ENCODE results near the gene ZSCAN5B. TPM values are rescaled to one million over a fixed set of nuclear protein-coding genes. Genes with fewer than 3 reads are reported as not detected.
"Not testable (repeated sequence)": the region's sequence is repeated elsewhere in the genome, so short reads cannot be mapped to it uniquely, and the experiment has no call there.

The ZSCAN5B gene
- total RNA-seq, 1 experiment from 2014 or later, result 0.10 TPM

GRCh38 chr19:56193981-56194640 is 3.5 kb downstream of the ZSCAN5B start:
- no peak overlapping the region for H3K27ac ChIP-seq
- H3K27me3 ChIP-seq, result no peaks in the 10 kb centered on the region
- DNase-seq, result no peak
- no peaks in the 10 kb centered on the region for H3K9me3 ChIP-seq (replicated peaks)
- no peaks in the 10 kb centered on the region for H3K36me3 ChIP-seq
- no peak overlapping the region for H3K4me3 ChIP-seq
- H3K4me1 ChIP-seq, result no peaks in the 10 kb centered on the region

GRCh38 chr19:56191711-56192110 is 5.9 kb downstream of the ZSCAN5B start:
- Histone ChIP-seq H3K4me3 (no peak overlapping the region), H3K4me1 (no peaks in the 10 kb centered on the region), H3K27ac (no peak overlapping the region), H3K36me3 (no peaks in the 10 kb centered on the region), H3K27me3 (no peaks in the 10 kb centered on the region), H3K9me3 (replicated peaks) (no peaks in the 10 kb centered on the region)
- no peak for DNase-seq

GRCh38 chr19:56191115-56191514 is 6.5 kb downstream of the ZSCAN5B start:
- DNase-seq, result no peak
- Histone ChIP-seq H3K27me3 (no peaks in the 10 kb centered on the region), H3K27ac (no peak overlapping the region), H3K4me3 (no peak overlapping the region), H3K4me1 (no peaks in the 10 kb centered on the region), H3K9me3 (replicated peaks) (no peaks in the 10 kb centered on the region), H3K36me3 (no peaks in the 10 kb centered on the region)

- H3K9me3 ChIP-seq (replicated peaks), result no peaks in the 10 kb centered on the region
- no peak for DNase-seq
- H3K36me3 ChIP-seq, result no peaks in the 10 kb centered on the region
- no peaks in the 10 kb centered on the region for H3K4me1 ChIP-seq
- H3K27ac ChIP-seq, result no peak overlapping the region
- no peak overlapping the region for H3K4me3 ChIP-seq
- H3K27me3 ChIP-seq, result no peaks in the 10 kb centered on the region
These were observed 7.8 kb downstream of the ZSCAN5B start for GRCh38 chr19:56189785-56190184.

- Histone ChIP-seq H3K4me3 (no peak overlapping the region), H3K27me3 (no peaks in the 10 kb centered on the region), H3K36me3 (no peaks in the 10 kb centered on the region), H3K9me3 (replicated peaks) (no peaks in the 10 kb centered on the region), H3K27ac (no peak overlapping the region), H3K4me1 (no peaks in the 10 kb centered on the region)
- no peak for DNase-seq
These were observed 19.9 kb downstream of the ZSCAN5B start for GRCh38 chr19:56177564-56178243.

GRCh38 chr19:56176881-56177280 is 20.7 kb downstream of the ZSCAN5B start:
- no peaks in the 10 kb centered on the region for H3K36me3 ChIP-seq

GRCh38 chr19:56176310-56176709 is 21.3 kb downstream of the ZSCAN5B start:
- not testable (repeated sequence) for H3K36me3 ChIP-seq, DNase-seq, H3K27ac ChIP-seq

More at GRCh38 chr19:56176881-56177280, 20.7 kb downstream of the ZSCAN5B start:
- no peaks in the 10 kb centered on the region for H3K4me1 ChIP-seq
- no peak overlapping the region for H3K4me3 ChIP-seq
- H3K9me3 ChIP-seq (replicated peaks), result no peaks in the 10 kb centered on the region
- no peak for DNase-seq
- H3K27me3 ChIP-seq, result no peaks in the 10 kb centered on the region
- no peak overlapping the region for H3K27ac ChIP-seq

GRCh38 chr19:56175861-56176307 is 21.7 kb downstream of the ZSCAN5B start, which contains the start of gene GALP:
Gene GALP, plus strand, starts transcription at chr19:56176008. Its CDS starts 1,101 bp downstream, at chr19:56177109.
- H3K27me3 ChIP-seq; H3K4me3 ChIP-seq; H3K36me3 ChIP-seq; H3K9me3 ChIP-seq (replicated peaks); H3K27ac ChIP-seq; DNase-seq; H3K4me1 ChIP-seq: not testable (repeated sequence)

More at GRCh38 chr19:56176310-56176709, 21.3 kb downstream of the ZSCAN5B start:
- H3K27me3 ChIP-seq; H3K4me1 ChIP-seq; H3K4me3 ChIP-seq; H3K9me3 ChIP-seq (replicated peaks): not testable (repeated sequence)

GRCh38 chr19:56174550-56174949 is 23.0 kb downstream of the ZSCAN5B start:
- no peak for DNase-seq
- Histone ChIP-seq H3K4me1 (no peaks in the 10 kb centered on the region), H3K36me3 (no peaks in the 10 kb centered on the region)

GRCh38 chr19:56174086-56174485 is 23.5 kb downstream of the ZSCAN5B start:
- H3K27ac ChIP-seq, result no peak overlapping the region
- no peaks in the 10 kb centered on the region for H3K36me3 ChIP-seq
- no peak overlapping the region for H3K4me3 ChIP-seq
- no peaks in the 10 kb centered on the region for H3K9me3 ChIP-seq (replicated peaks)
- no peaks in the 10 kb centered on the region for H3K27me3 ChIP-seq
- DNase-seq, result no peak
- H3K4me1 ChIP-seq, result no peaks in the 10 kb centered on the region

More at GRCh38 chr19:56174550-56174949, 23.0 kb downstream of the ZSCAN5B start:
- Histone ChIP-seq H3K9me3 (replicated peaks) (no peaks in the 10 kb centered on the region), H3K27me3 (no peaks in the 10 kb centered on the region), H3K4me3 (no peak overlapping the region), H3K27ac (no peak overlapping the region)

- H3K27me3 ChIP-seq, result no peaks in the 10 kb centered on the region
- no peaks in the 10 kb centered on the region for H3K36me3 ChIP-seq
- no peaks in the 10 kb centered on the region for H3K4me1 ChIP-seq
- no peak overlapping the region for H3K27ac ChIP-seq
- H3K4me3 ChIP-seq, result no peak overlapping the region
- H3K9me3 ChIP-seq (replicated peaks), result no peaks in the 10 kb centered on the region
- DNase-seq, result no peak
These were observed 27.3 kb downstream of the ZSCAN5B start for GRCh38 chr19:56170261-56170660.

- Histone ChIP-seq H3K4me3 (no peak overlapping the region), H3K36me3 (no peaks in the 10 kb centered on the region), H3K27ac (no peak overlapping the region), H3K27me3 (no peaks in the 10 kb centered on the region), H3K9me3 (replicated peaks) (no peaks in the 10 kb centered on the region), H3K4me1 (no peaks in the 10 kb centered on the region)
- peak in 1 of 2 experiments; percentile 53 for DNase-seq
These were observed 30.5 kb downstream of the ZSCAN5B start for GRCh38 chr19:56167064-56167578.

- Histone ChIP-seq H3K4me3 (no peak overlapping the region), H3K4me1 (no peaks in the 10 kb centered on the region), H3K27ac (no peak overlapping the region), H3K27me3 (no peaks in the 10 kb centered on the region), H3K9me3 (replicated peaks) (no peaks in the 10 kb centered on the region), H3K36me3 (0 out of 2 replicates have a peak, but pooled peaks cover 2% of the 10 kb centered on the region)
- peak in 1 of 2 experiments; percentile 38 for DNase-seq
These were observed 34.5 kb downstream of the ZSCAN5B start for GRCh38 chr19:56163097-56163496.

GRCh38 chr19:56162258-56162657 is 35.3 kb downstream of the ZSCAN5B start:
- H3K4me3 ChIP-seq, result no peak overlapping the region
- H3K9me3 ChIP-seq (replicated peaks), result no peaks in the 10 kb centered on the region
- H3K27me3 ChIP-seq, result no peaks in the 10 kb centered on the region
- no peaks in the 10 kb centered on the region for H3K4me1 ChIP-seq
- H3K36me3 ChIP-seq, result 0 out of 2 replicates have a peak, but pooled peaks cover 2% of the 10 kb centered on the region
- H3K27ac ChIP-seq, result no peak overlapping the region
- DNase-seq, result no peak

- no peak overlapping the region for H3K27ac ChIP-seq
- no peaks in the 10 kb centered on the region for H3K4me1 ChIP-seq
- H3K36me3 ChIP-seq, result 0 out of 2 replicates have a peak, but pooled peaks cover 2% of the 10 kb centered on the region
- DNase-seq, result no peak
- H3K9me3 ChIP-seq (replicated peaks), result no peaks in the 10 kb centered on the region
- no peaks in the 10 kb centered on the region for H3K27me3 ChIP-seq
- no peak overlapping the region for H3K4me3 ChIP-seq
These were observed 36.0 kb downstream of the ZSCAN5B start for GRCh38 chr19:56161534-56161933.
